ENCODE measurements around the gene CLEC18B.
"Not testable (repeated sequence)": the region's sequence is repeated elsewhere in the genome, so short reads cannot be mapped to it uniquely, and the experiment has no call there.

The CLEC18B gene

DNA sequence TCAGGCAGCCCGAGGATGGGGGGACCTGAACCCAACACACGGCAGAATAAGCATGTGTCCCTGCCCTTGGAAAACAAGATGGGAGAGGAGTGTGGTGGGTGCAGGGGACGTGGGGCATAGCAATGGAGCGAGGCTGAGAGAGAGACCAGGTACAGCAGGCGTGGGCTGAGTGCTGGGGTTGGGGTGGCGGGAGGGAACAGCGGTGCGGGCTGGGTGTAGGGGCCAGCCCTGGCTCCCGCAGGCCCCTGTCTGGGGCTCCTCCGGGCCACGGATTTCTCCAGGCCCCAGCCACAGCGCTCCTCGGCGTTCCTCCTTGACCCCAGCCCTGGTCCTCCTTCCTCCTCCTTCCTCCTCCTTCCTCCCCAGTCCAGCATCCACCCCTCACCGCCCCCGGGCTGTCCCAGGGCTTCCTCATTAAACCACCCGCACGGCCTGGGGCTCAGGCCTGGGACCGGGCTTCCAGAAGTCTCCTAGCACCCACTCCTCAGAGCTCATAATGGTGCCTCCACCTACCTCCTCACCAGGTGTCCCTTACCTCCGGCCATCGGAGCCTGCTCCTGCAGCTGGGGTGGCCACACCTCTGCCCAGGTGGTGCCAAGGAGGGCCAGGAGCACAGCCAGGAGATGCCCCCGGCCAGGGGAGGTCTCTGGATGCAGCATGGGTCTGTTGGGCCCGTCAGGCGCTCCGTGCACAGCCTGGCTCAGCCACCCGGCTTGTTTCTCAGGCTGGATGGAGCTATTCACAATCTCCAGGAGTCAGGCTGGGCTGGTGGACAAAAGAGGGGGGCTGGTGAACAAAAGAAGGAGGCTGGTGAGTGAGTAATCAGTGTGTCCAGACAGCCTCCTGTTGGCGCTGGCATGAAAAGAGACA is at the start of gene CLEC18B:
Gene CLEC18B (minus strand): TSS at position 867 of the 870 bp plus-strand sequence. CDS start 208 bp downstream, at position 659.
- CTCF ChIA-PET; DNase-seq (ENCODE audit: low spot score); POLR2A ChIA-PET (ENCODE audit: low non-redundant PET); H3K27ac ChIP-seq: not testable (repeated sequence)

DNA sequence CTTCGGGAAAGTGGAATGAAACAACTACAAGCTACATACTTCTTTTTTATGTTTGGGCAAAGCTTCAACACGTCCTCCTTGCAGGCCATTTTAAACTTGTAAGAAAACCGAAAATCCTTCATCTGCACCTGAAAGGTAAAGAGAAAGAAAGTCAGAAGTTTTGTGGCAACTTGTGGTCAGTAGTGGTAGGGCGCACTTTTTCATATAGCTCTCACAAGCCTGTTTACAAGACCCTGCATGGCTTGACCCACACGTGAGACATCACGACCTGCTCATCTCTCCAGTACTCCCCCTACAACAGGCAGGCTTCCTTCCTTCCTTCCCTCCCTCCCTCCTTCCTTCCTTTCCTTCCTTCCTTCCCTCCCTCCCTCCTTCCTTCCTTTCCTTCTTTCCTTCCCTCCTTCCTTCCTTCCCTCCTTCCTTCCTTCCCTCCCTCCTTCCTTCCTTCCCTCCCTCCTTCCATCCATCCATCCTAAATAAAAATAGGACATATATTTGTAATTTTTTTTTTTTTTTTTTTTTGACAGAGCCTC is 48.7 kb upstream of the CLEC18B start:
- ChIA-PET CTCF (interaction anchor here (0.7 to 0.9 kb wide), 2 partner anchors 20 to 28 kb away, joined by 3 to 5 read pairs; no protein-coding TSS in a partner anchor), POLR2A (ENCODE audit: low non-redundant PET) (no interaction called here)
- no peak for DNase-seq (ENCODE audit: low spot score)
- TF ChIP-seq, protein P1, sequence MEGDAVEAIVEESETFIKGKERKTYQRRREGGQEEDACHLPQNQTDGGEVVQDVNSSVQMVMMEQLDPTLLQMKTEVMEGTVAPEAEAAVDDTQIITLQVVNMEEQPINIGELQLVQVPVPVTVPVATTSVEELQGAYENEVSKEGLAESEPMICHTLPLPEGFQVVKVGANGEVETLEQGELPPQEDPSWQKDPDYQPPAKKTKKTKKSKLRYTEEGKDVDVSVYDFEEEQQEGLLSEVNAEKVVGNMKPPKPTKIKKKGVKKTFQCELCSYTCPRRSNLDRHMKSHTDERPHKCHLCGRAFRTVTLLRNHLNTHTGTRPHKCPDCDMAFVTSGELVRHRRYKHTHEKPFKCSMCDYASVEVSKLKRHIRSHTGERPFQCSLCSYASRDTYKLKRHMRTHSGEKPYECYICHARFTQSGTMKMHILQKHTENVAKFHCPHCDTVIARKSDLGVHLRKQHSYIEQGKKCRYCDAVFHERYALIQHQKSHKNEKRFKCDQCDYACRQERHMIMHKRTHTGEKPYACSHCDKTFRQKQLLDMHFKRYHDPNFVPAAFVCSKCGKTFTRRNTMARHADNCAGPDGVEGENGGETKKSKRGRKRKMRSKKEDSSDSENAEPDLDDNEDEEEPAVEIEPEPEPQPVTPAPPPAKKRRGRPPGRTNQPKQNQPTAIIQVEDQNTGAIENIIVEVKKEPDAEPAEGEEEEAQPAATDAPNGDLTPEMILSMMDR (conservative IDR thresholded peaks at IDR 0.05; ENCODE audit: low read depth): no peak
- H3K27ac ChIP-seq: no peak overlapping the region

DNA sequence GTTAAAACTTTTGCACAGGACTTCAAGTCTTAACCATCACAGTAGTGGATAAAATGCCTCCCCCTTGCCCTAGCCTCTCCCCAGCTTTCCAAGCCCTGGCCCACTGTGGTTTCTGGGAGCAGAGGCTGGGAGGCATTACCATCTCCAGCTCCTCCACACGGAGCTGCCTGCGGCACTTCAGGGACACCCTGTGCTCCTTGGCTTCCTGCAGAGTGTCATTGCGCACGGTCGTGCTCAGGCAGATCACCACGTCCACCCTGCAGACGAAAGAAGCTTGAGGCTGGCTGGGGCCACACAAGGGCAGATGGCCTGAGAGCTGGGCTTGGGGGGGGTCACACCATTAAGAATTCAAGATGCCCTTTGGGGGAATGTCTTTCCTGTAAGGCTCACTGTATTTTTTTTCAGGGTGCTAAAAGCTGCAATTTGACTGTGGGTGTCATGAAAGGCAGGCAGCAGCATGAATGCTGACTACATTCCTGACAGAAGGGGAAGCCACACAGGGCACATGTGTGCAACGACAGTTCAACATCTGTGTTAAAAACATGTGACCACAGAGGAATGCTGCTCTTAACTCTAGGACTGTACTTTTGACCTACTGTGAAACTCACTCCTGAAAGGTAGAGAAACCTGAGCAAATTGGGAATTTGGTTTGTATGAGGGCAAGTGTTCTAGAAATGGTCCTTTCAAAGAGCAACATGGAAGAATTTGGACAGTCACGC is 47.7 kb upstream of the CLEC18B start:
- no peak for DNase-seq (ENCODE audit: low spot score)
- ChIA-PET CTCF (interaction anchor here (0.9 kb wide), 1 partner anchor 19 kb away, joined by 5 read pairs; no protein-coding TSS in a partner anchor), POLR2A (ENCODE audit: low non-redundant PET) (no interaction called here)
- H3K27ac ChIP-seq: peak overlapping the region; percentile 3; the same call in 1 of the 2 replicates
- TF ChIP-seq, protein P1 (conservative IDR thresholded peaks at IDR 0.05; ENCODE audit: low read depth): no peak

DNA sequence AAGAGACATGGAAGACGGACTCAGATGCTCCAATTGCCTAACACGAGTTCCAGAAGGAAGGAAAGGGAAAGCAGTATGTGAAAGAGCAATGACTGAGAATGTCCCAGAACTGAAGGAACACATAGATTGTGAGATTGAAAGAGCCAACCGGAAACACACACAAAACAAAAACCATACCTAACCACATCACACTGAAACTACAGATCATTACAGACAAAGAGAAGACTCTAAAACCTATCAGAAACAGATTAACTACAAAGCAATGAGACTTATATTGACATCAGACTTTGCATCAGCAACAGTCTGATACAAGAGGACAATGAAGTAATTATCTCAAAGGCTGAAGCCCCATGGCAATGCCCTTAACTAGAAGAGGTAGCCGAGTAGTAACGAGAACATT is 45.6 kb upstream of the CLEC18B start:
- ChIA-PET CTCF (no interaction called here), POLR2A (ENCODE audit: low non-redundant PET) (no interaction called here)
- H3K27ac ChIP-seq: no peak overlapping the region
- TF ChIP-seq, protein P1 (conservative IDR thresholded peaks at IDR 0.05; ENCODE audit: low read depth): no peak
- DNase-seq (ENCODE audit: low spot score): no peak

DNA sequence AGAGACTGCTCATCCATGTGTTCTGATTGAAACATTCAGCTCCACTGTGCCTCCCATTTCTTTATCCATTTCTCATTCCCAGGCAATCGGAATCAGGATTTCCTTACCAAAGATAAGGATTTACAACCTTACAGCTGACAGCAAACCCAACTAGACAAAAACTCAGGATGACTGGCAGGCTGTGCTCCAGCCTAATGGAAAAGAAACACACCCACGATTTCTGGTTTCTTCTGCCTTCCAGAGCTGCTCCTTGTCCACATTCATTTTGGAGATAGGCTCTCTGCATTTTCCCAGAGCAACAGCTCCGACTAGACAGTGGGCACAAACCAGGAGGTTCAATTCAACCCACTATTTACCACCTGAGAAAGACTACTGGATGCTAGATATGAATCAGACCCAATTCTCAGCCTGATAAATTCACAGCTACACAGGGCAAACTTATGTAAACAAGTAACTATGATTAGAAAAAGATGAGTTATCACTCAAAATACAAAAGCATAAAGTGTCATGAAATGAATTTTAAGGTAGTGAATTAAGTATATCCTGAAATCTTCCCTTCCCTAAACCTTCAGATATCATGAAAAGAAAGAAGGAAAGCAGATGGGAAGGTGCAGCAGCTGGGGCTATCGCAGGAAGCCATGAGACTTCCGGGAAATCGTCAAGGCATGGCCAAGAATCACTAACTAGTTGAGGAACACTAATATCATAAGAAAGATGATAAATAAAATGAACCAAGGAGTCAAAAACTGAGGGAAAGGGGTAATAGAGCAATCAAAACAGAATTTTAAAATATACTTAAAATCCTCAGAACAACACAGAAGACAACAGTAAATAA is 44.8 kb upstream of the CLEC18B start:
- ChIA-PET CTCF (interaction anchor here (0.8 kb wide), 1 partner anchor 112 kb away, joined by 3 read pairs; no protein-coding TSS in a partner anchor), POLR2A (ENCODE audit: low non-redundant PET) (no interaction called here)

DNA sequence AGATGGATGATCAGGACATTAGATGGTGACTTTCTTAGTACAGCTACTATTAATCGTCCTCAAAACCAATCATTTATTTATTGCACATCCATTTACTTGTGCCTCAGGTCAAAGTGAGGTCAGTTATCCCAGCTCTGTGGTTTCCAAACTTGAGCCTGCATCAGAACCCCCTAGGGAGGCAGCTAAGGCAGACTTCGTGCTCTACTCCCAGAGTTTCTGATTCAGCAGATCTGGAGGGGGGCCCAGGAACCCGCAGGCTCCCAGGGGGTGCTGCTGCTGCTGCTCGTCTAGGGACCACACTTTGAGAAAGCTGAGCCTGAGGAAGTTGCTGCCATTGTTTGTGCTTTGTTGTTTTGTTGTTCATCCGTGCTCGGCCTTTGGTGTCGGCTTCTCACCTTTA is 44.0 kb upstream of the CLEC18B start:
- no peak for DNase-seq (ENCODE audit: low spot score)
- POLR2A ChIA-PET (ENCODE audit: low non-redundant PET): no interaction called here
- CTCF ChIA-PET: interaction anchor here (0.8 kb wide), 1 partner anchor 113 kb away, joined by 3 read pairs; no protein-coding TSS in a partner anchor
- TF ChIP-seq, protein P1 (conservative IDR thresholded peaks at IDR 0.05; ENCODE audit: low read depth): no peak
- H3K27ac ChIP-seq: no peak overlapping the region

More for the DNA sequence above, 44.8 kb upstream of the CLEC18B start:
- TF ChIP-seq, protein P1 (conservative IDR thresholded peaks at IDR 0.05; ENCODE audit: low read depth): no peak
- H3K27ac ChIP-seq: no peak overlapping the region
- DNase-seq (ENCODE audit: low spot score): no peak
